GM18861 (cell line): ENCODE data around the gene STXBP6.
"Not testable (repeated sequence)": the region's sequence is repeated elsewhere in the genome, so short reads cannot be mapped to it uniquely, and the experiment has no call there.

Source experiments
- ATAC-seq: cut with Tn5 transposase; IDR thresholded peaks from one replicate; pipeline ENCODE4 v1.9.1; 2021; ENCODE audit not compliant: unreplicated experiment

Gene STXBP6

DNA sequence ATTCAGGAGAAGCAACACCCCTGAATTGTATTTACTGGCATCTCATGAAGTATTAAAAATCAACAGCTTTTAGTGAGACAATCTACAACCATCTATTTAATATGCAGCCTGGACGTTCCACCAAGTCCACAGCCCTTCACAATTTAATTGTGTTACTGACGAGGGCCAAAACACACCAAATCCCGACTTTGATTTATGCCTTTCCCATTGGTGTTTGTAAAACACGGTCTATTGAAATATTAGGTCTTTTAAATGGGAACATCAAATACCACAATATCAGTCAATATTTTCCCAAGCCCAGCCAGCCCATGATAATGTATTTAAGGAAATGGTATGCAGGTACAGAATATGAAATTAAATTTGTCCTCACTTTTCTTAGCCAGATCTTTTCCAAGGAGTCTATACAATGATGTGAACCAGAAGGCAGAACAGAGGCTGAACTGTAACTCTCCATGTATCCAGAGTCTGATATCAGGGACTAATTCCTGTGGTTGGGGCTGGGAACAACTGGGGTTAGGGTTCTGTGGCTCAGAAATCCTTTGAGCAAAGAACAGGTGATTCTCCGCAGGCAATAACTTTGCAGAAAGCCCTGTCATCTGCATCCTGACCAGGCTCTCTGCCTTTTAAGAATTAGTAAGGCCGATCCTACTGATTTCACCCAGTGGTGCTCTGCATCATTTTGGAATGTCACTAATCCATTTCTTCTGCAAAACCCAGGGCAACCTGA is 236.7 kb downstream of the STXBP6 start:
- ATAC-seq = no peak

DNA sequence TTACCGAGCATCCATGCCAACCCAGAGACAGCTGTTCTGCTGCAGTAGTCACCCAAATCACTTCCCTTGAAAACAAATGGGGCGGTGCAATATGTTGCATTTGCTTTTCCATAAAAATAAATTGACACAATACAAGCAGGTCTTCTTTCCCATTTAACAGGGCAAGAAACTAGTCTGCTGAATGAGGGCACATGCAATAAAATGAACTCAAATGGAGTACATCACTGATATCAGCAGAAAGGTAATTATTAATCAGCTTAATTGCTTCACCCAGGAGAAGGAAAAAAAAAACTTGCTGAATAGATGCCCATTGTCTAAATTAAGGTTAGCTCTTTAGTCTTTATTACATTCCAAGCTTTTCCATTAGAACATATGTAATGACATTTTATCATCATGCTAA is 240.8 kb downstream of the STXBP6 start:
- ATAC-seq = no peak

DNA sequence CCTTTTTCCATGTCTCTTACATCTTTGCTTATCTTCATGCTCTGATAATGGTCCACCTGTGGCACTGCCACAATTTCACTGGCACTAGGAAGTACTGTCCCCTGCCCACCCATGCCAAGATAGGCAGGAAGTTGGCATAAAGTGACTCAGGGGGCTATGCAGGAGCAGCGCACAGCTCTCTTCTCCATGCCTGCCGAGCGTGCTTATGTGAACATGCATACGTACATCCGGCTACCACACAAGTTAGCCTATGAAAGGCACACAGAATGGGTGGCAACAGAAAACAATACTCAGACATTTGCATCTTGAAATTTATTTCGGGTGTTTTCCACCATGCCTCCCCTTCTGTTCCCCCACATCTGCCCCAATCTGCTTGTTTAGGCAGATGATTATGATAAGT is 241.5 kb downstream of the STXBP6 start:
- ATAC-seq = no peak

DNA sequence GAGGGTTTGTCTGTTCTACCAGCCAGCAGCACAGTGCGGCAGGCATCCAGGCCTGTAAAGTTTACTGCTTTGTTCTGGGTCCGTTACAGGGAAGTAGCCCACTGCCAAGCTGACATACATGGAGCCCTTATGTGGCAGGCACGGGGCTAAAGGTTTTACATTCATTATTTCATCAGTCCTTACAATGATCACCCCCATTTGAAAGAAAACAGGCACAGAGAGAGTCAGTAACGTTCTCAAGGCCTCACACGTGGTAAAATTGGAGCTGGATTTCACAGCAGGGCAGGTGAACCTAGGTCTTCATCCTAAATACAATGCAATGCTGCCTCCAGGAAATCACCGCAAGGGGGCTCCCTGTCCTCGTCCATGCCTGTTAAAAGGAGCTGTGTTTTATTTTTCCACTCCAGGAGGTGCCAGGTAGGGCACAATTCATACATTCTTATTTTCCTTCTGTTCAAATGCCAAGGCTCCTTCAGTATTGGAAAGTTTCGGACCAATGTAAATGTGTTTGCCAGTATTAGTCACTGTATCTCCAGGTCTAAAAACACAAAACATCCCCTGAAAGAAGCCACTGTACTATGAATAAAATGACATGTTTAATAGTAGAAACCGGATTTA is 243.8 kb downstream of the STXBP6 start:
- ATAC-seq = no peak

DNA sequence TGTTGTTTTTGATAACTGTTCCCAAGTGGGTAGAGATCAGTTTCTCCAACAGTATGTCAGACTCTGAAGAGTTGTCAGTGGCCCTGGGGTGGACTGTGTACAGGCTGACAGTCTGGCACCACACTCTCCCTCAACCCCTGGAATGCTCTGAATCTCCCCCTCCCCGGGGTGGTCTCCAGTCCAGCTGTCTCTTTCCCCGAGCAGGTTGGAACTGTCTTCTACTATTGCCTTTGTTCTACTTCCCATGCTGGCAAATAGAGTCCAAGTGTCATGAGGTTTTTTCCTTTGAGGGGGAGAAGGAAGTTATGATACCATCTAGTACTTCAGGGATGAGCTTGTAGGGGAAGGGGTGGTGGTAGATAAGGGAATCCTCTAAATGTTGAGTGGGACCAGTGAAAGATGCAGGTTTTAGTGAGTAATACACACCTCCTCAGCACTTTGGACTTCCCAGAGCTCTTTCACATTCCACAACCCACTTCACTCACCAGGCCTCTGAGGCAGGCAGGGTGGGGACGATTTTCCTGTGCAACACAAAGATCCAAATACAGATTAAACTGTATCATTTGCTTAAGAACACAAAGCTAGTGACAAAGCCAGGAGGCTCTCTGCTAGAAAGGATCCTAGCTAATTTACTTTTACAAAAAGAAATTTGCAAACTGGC is 245.3 kb downstream of the STXBP6 start:
- ATAC-seq = no peak

DNA sequence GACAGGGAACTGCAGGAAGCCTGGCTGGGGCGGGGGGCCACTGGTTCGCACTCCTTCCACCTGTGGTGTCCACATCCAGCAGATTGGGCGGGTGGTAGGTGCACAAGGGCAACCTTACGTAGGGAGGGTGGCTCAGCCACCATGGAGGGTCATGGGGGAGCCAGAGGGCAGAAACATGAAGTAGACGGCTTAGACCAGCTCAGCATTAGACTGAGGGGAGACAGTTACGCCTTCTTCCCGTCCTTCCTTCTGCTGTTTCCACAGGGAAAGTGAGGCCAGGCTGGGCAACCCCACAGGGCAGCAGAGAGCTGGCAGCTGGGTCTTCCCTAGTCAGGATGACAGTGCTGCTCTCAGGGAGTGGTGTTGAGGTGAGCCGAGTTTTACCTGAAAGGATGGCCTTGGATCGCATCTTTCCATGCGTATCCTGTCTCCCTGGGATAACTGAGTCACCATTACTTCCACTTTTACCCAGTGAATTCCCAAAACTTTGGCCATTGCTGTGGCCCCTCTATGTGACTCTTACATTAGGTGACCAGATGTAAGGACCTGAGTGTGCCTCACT is 245.9 kb downstream of the STXBP6 start:
- ATAC-seq = no peak

DNA sequence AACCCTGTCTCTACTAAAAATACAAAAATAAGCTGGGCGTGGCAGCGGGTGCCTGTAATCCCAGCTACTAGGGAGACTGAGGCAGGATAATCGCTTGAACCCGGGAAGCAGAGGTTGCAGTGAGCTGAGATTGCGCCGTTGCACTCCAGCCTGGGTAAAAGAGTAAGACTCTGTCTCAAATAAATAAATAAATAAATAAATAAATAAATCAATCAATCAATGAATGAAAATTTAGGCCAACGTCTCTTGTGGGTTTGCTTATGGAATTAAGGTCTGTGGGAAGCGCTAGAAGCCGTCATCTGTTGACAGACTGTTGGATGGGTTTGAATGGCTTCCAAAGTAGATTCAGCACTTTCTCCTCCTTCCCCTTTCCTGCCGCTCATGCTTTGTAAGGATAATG is 246.5 kb downstream of the STXBP6 start:
- ATAC-seq = not testable (repeated sequence)

DNA sequence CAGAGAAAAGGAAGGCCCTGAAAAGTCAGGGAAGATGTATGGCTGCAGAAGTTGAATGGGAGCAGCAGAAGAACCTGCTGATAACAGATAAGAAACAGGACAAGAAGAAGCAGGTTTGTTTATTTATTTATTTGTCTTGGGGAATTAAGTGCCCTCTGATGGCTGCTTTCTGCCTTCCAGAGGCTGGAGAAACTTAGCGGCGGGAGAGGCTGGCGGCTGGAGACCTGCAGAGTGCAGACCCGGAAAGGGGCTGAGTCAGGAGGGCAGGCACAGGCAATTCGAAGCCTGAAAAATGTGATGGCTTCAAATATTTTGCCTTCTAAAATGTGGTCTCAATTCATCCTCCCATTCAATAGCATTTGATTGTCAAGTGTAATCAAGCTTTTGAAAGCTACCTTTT is 247.7 kb downstream of the STXBP6 start:
- no peak for ATAC-seq

DNA sequence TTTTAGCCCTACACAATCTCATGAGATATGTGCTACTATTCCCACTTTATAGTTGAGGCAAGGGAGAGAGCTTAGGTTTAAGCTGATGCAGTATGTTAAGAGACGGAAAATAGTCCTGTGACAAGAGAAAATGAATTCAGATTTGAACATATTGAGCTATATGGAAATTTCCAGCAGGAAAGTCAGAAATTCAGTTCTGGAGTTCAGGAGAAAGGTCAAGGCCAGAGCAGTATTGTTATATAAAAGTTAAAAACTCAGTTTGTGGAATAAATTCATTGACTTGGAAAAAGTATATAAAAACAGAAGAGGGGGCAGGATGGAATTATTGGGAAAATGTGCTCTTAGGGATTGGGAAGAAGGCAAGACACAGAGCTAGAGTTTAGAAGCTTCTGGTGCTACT is 248.9 kb downstream of the STXBP6 start:
- ATAC-seq = no peak

DNA sequence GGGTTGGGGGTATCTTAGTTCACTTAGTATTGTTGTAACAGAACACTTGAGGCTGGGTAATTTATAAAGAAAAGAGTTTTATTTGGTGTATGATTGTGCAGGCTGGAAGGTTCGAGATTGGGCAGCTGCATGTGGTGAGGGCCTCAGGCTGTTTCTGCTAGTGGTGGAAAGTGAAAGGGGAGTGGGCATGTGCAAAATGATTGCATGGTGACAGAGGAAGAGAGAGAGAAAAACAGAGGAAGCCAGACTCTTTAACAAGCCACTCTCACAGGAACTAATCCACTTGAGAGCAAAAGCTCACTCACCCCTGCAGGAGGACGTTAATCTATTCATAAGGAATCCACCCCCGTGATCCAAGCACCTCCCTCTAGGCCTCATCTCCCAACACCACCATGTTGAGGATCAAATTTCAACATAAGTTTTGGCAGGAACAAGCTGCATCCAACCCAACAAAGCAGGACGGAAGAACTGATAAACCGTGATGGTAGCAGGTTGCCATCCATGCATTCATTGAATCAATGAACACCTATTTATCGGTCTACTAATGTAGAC is 251.0 kb downstream of the STXBP6 start:
- no peak for ATAC-seq

DNA sequence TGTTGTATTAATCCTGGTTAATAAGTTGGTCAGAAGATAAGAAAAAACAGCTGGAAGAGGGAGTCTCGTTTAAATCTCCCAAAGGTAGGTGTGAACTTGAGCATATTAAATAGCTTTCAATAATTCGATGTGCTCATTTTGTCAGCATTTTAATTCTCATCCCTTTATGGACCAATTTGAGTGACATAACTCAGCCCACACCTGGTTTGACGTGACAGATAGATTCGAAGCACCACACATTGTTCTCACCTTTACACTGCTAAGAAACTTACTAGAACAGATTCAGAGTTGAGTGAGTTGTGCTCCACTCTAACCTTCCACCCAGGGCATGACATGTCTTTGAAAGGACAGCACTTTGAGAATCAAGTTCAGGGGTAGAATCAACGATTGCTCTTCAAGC is 254.5 kb downstream of the STXBP6 start:
- ATAC-seq = no peak

DNA sequence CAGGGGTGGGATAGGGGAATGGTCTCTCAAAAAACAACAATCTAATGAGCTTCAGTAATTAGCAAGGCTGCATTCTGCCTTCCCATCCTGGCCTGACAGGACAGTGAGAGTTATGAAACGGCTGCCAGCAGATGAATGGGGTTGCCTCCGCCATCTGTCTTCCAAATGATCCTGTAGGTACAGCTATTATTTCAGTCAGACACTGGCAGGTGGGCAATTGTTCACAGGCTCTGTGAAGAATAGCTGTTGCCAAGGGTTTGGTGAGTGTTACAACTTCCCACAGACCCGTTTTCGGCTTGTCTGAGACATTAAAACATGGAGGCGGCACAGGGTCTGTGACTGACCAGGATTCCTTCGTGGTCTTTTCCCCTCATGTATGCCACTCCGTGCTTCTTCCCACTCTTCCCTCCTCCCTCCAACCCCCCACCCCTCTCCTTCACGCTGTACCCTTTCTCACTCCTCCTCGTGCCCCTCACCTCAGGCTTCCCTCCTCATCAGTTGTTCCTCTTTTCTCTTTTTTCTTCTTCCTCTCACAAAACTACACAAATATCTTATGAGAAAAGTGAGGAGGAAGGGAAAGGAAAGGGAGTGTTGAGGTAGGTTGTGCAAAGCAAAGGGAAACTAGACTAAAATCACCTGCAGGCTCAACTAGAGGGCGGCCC is 255.2 kb downstream of the STXBP6 start:
- ATAC-seq = no peak

DNA sequence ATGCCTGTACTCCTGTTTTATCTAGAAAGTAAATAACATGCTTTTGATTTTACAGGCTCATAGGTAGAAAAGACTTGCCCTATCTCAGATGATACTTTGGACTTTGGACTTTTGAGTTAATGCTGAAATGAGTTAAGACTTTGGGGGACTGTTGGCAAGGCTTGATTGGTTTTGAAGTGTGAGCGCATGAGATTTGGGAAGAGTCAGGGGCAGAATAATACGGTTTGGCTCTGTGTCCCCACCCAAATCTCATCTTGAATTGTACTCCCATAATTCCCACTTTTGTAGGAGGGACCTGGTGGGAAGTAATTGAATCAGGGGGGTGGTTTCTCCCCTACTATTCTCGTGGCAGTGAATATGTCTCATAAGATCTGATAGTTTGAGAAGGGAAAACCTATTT is 259.8 kb downstream of the STXBP6 start:
- no peak for ATAC-seq

DNA sequence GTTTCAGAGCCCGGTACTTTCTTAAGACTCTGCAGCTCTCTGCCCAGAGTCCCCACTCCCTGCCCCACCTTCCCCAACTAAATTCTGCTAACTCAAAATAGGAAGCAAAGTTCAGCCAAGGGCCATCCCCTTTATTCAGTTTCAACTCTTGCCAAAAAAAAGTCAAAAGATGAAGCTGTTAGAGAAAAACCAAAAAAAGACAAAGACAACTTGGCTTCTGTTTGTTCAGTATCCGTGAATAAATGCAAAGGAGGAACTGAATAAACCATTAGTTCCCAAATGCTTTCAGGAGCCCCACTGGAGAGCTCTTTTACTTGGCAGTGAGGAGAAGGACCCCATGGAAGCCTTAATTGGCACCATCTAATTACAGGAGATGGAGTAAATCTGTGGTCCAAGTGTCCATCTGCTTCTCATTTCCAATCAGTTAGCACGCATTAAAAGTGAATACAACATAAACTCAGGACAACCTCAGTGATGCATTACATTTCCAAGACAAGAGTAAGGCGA is 260.5 kb downstream of the STXBP6 start:
- ATAC-seq = no peak

DNA sequence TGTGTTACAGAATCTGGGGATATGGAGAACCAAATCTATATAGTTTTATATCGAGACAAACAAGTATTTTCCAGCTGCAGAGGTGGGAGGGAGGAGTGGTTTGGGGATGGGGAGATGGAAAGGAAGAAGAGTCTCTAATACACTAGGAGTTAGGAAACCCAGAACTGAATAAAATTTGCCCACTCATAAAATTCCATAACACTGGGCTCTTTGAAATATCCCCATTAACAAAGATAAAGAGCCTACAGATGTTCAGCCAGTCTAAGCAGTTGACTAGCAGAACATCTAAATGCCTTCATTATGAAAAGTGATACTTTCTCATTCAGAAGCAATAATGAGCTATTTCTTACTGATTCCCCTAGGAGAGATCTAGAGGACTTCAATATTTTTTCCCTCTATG is 264.2 kb downstream of the STXBP6 start:
- ATAC-seq = no peak

DNA sequence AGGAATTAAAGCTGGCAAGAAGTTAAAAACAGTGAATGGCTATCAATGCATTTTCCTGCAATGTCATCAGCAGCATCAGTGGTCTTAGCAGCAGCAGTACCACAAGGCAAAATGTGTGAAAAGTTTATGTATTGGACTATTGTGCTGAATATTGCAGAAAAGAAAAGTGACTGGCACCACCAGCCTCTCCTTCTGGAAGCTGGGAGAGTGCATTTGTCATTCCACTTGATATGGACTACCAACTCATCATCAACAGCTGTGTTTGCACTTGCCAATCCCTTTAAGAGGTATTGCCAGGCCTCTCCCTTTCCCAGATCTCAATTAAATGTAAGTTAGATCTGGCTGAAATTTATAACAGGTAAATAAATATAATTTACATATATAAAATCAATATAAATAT is 265.0 kb downstream of the STXBP6 start:
- ATAC-seq = no peak

DNA sequence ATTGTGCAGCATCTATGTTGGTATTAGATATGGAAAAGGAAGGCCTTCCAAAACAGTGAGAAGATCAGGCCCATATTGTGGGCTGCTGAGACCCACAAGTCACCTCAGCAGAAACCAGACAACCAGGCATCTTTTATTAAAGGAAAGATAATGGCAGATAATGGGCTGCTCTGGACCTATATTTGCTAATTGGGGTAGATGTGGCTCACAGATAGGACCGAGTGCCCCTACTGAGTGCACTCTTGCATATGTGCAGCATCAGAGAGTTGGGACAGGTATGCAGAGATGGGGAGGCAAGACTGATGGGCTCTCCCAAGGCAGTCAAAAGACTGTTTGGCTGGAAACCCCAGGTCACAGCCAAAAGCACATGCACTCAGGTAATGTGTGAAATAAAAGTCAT is 266.2 kb downstream of the STXBP6 start:
- no peak for ATAC-seq

DNA sequence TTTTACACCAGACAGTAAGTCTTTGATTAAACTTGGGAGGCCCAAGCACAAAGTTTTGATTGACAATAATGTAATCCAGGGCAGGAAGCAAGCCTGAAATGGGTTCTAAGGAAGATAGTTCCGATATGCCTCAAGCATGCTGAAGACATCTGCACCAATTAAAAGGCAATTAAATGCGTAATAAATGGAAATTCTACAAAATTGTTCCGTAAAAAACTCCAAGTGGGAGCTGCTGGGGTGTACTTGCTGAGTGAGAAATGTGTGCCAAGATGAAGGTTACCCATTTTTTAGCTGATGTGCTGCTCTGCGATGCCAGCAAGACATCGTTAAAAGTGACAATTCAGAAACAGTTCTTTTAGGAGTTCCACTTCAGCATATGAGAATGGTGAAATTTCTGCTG is 269.7 kb downstream of the STXBP6 start:
- ATAC-seq = no peak

DNA sequence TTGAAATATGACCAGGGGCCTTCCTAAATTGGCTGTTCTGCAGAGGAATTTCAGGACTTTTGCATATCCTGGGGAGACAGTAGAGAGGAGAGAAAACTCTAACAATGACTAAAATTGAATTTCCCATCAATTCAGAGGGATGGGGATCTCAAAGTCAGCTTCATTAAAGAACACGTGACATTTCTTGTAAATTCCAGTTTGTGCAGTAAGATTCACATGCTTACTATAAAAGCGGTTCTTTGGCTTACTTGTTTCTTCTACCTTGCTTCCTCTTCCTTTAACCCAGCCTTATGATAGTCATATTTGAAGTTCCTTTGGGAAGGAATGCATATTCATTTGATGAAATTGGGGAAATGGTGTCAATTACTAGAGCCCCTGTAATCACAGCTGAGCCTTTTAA is 272.3 kb downstream of the STXBP6 start:
- ATAC-seq = no peak

DNA sequence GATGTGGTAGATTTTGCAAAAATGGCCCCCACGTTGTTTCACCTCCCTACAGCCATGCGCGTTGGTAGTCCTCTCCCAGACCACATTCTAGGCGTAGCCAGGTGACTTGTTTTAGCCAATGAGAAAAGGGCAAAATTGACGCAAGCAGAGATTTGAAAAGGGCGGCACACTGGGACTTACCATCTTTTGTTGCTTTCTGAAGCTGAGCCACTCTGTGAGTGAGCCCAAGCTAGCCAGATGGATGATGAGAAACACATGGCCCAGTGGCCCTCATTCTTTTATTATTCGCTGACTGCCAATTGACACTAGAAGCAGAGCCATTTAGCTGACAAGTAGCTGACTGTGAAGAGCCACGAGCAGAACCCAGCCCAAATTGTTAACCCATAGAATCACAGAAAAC is 274.0 kb downstream of the STXBP6 start:
- ATAC-seq = no peak
